H1 (cell line): ENCODE results near the gene LDLRAD4. TPM values are rescaled to one million over a fixed set of nuclear protein-coding genes. Genes with fewer than 3 reads are reported as not detected.

ENCODE experiments used
- TAF7 ChIP-seq: optimal IDR thresholded peaks from 2 replicates; pipeline ENCODE3; 2011; ENCODE audit warnings: low read depth, mild to moderate bottlenecking, inconsistent platforms, low read length, moderate library complexity, borderline replicate concordance
- polyA plus RNA-seq, 7 experiments: library from polyadenylated mRNA; depleted of rRNA in 3 of 7; stranded (reverse) in 5 of 7; unstranded in 2 of 7; fragments of >200 nt in 5 of 7; fragments of 200-250 nt in 2 of 7; gene quantifications; 1 replicate in 5 of 7; 2 replicates in 1 of 7; 4 replicates in 1 of 7; pipeline versions ENCODE4 v1.2.1 to v1.2.3, GENCODE V29; 2011 to 2013; ENCODE audit warnings: missing spikeins in 2 of 7, mixed read lengths in 2 of 7
- total RNA-seq: library from RNA; stranded (reverse); fragmentation: NEBNext Ultra II Directional; extraction: Animal tissue kit (Norgen Biotek cat#: 25700); gene quantifications from 2 replicates; pipeline ENCODE4 v1.2.1, GENCODE V29; 2021

Gene LDLRAD4
- total and polyA plus RNA-seq, 2 of the 8 experiments (the other 6 are each of a cell fraction or from before 2014, with no cell fraction given) = 0.77 to 1.4 TPM

- TF ChIP-seq TAF7 = no peak
Measured at GRCh38 chr18:13420969-13421686, 202.6 kb downstream of the LDLRAD4 start (continued).
